ENCODE measurements around the gene PODNL1. TPM values are rescaled to one million over a fixed set of nuclear protein-coding genes. Genes with fewer than 3 reads are reported as not detected.
"Not testable (repeated sequence)": the region's sequence is repeated elsewhere in the genome, so short reads cannot be mapped to it uniquely, and the experiment has no call there.

PODNL1 gene
- total RNA-seq, 1 donor from 2014 or later, result 2.7 TPM

DNA sequence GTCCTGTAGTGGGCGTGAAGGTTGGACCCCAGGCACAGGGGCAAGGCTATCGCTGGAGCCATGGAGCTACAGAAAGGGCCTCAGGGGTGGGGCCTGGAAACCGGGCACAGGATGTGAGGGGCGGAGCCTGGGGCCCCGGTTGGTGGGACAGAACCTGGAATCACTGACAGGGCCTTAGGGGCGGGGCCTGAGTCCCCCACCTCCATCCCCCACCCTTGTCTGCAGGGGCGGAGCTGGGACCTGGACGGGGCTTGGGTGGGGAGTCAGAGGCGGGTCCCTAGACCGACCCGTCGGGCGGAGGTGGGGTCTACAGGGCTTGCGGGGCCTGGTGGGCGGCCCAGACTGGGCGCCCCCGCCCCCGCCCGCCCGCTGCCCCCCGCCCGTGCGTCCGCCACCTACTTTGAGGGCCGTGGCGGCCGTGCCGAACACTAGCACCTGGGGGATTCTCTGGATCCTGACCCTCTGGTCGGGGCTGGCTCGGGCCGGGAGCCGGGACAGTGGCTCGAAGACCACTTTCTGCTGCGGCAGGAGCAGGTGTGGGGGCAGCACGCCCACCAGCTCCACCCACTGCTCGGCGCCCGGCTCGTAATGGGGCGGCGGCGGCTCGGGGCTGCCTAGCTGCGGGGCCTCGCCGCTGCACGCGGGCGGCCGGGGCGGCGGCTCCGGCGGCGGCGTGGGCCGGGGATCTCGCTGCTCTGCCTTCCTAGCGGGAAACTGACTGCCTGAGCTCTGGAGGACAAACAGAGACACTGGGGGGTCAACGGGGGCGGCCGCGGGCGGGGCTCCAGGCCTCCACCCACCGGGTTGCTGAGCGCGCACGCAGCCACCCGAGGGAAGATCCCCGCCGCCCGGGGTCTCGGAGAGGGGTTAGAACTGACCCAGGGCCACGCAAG, 40.4 kb upstream of the PODNL1 start:
- Histone ChIP-seq H3K9me3 (no peaks in the 10 kb centered on the region), H3K4me1 (peaks cover 17% of the 10 kb centered on the region), H3K27me3 (ENCODE audit: low read depth) (no peaks in the 10 kb centered on the region), H3K4me3 (peak overlapping the region; percentile 57), H3K36me3 (peaks cover 23% of the 10 kb centered on the region), H3K27ac (peak overlapping the region; percentile 77)
- intact Hi-C loops (cut with DNase I), result no loop called here
- DNase-seq (peak; percentile 86), ATAC-seq (peak; percentile 86 to 87)
- TF ChIP-seq CTCF (IDR thresholded peaks at IDR 0.05), result no peak

GRCh38 chr19:13977803-13978202, 39.6 kb upstream of the PODNL1 start:
- ATAC-seq (peak; percentile 1 to 2), DNase-seq (no peak)
- Histone ChIP-seq H3K9me3 (no peaks in the 10 kb centered on the region), H3K4me1 (peaks cover 17% of the 10 kb centered on the region), H3K27me3 (ENCODE audit: low read depth) (no peaks in the 10 kb centered on the region), H3K4me3 (peak overlapping the region; percentile 57), H3K27ac (peak overlapping the region; percentile 77), H3K36me3 (peaks cover 27% of the 10 kb centered on the region)
- intact Hi-C loops (cut with DNase I), result no loop called here
- no peak for TF ChIP-seq CTCF (IDR thresholded peaks at IDR 0.05)

DNA sequence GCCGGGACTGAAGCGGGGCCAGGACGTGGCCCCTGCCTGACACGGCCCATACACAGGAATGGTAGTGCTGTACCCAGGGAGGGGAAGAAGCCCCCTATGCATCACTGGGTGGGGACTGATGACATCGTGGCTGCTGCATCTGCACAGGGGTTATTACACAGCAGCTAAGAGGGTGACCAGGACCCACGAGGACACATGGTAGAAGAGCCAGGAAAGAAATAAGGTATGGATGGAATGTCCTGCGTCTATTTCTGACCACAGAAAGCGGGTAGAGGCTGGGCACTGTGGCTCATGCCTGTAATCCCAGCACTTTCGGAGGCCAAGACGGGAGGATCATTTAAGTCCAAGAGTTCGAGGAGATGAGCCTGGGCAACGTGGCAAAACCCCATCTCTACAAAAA, 38.2 kb upstream of the PODNL1 start:
- Histone ChIP-seq H3K27ac (no peak overlapping the region), H3K36me3 (peaks cover 32% of the 10 kb centered on the region), H3K4me1 (peaks cover 17% of the 10 kb centered on the region), H3K4me3 (no peak overlapping the region), H3K9me3 (no peaks in the 10 kb centered on the region), H3K27me3 (ENCODE audit: low read depth) (no peaks in the 10 kb centered on the region)
- ATAC-seq (no peak), DNase-seq (no peak)
- intact Hi-C loops (cut with DNase I), result no loop called here
- no peak for TF ChIP-seq CTCF (IDR thresholded peaks at IDR 0.05)

DNA sequence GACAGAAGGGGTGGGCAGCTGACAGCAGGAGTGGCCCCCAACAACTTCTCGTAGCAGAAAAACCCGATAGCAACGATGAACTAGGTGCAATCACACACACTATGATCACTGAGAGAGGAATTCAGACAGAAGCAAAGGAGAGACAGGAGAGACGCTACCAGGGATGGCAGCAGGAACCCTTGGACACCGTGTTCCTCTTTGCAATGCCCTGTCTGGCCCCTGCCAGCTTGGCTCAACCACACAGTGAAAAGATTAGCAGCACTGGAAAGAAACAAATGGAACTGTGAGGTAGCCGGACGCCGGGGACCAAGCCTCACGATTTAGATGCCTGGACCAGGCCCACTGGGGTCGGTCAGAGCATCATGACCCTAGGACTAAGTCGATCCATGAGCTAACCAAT, 37.7 kb upstream of the PODNL1 start:
- DNase-seq (no peak), ATAC-seq (no peak)
- Histone ChIP-seq H3K27ac (no peak overlapping the region), H3K36me3 (peaks cover 35% of the 10 kb centered on the region), H3K9me3 (no peaks in the 10 kb centered on the region), H3K4me3 (no peak overlapping the region), H3K27me3 (ENCODE audit: low read depth) (no peaks in the 10 kb centered on the region), H3K4me1 (peaks cover 17% of the 10 kb centered on the region)
- intact Hi-C loops (cut with DNase I), result no loop called here
- no peak for TF ChIP-seq CTCF (IDR thresholded peaks at IDR 0.05)

GRCh38 chr19:13974073-13974472, 35.9 kb upstream of the PODNL1 start:
- H3K36me3 ChIP-seq, result peaks cover 53% of the 10 kb centered on the region
- ATAC-seq (peak in 1 of 2 donors; percentile 55), DNase-seq (no peak)
- intact Hi-C loops (cut with DNase I), result no loop called here
- H3K9me3 ChIP-seq, result no peaks in the 10 kb centered on the region
- no peak overlapping the region for H3K27ac ChIP-seq
- peaks cover 10% of the 10 kb centered on the region for H3K4me1 ChIP-seq
- H3K4me3 ChIP-seq, result no peak overlapping the region
- no peaks in the 10 kb centered on the region for H3K27me3 ChIP-seq (ENCODE audit: low read depth)
- TF ChIP-seq CTCF (IDR thresholded peaks at IDR 0.05), result no peak

DNA sequence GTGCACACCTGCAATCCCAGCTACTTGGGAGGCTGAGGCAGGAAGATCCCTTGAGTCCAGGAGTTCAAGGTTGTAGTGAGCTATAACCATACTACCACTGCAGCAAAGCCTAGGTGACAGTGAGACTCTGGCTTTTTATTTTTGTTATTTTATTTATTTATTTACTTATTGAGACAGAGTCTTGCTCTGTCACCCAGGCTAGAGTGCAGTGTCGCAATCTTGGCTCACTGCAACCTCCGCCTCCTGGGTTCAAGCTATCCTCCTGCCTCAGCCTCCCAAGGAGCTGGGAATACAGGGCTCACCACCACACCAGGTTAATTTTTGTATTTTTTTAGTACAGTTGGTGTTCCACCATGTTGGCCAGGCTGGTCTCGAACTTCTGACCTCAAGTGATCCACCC, 35.3 kb upstream of the PODNL1 start:
- H3K27ac ChIP-seq; H3K27me3 ChIP-seq (ENCODE audit: low read depth); H3K4me1 ChIP-seq; intact Hi-C loops (cut with DNase I); H3K9me3 ChIP-seq; ATAC-seq; H3K4me3 ChIP-seq; DNase-seq: not testable (repeated sequence)
- peaks cover 59% of the 10 kb centered on the region for H3K36me3 ChIP-seq
